GM12891 (cell line): ENCODE data around the gene GNB1L.
A peak's percentile ranks its signal among the peaks of the same experiment; 100 is the strongest.

Experiments
- PAX5 ChIP-seq: IDR thresholded peaks from 2 replicates; pipeline ENCODE4 v1.6.1; 2011; ENCODE audit warnings: low read length, moderate library complexity, mild to moderate bottlenecking; ENCODE audit not compliant: insufficient read depth, severe bottlenecking
- POLR2A ChIP-seq: IDR thresholded peaks from 2 replicates; pipeline ENCODE4 v1.6.1; 2011; ENCODE audit warnings: low read depth, low read length, control low read depth
- POLR2AphosphoS5 ChIP-seq: IDR thresholded peaks from 2 replicates; pipeline ENCODE4 v1.6.1; 2011; ENCODE audit warnings: low read depth, low read length, control low read depth
- SPI1 ChIP-seq: IDR thresholded peaks from 2 replicates; pipeline ENCODE4 v1.6.1; 2011; ENCODE audit warnings: low read depth, low read length, control low read depth
- TAF1 ChIP-seq: IDR thresholded peaks from 2 replicates; pipeline ENCODE4 v1.6.1; 2011; ENCODE audit warnings: low read depth, low read length, control low read depth

- no peak for TF ChIP-seq POLR2AphosphoS5
- TF ChIP-seq POLR2A = no peak
- TF ChIP-seq TAF1 = no peak
- TF ChIP-seq PAX5 = no peak
- TF ChIP-seq SPI1 = 0 out of 2 replicates have a peak, but pooled peaks have one; percentile 6
Observed at GRCh38 chr22:19832476-19833108, 22.1 kb downstream of the GNB1L start.
